Retinal pigment epithelial cell (primary cell): ENCODE measurements around the gene KIF16B.

Source experiments
- DNase-seq: peaks from one replicate; pipeline ENCODE4 v3.0.0-alpha.2; 2010; ENCODE audit warnings: low read depth
- H3K4me3 ChIP-seq: 2 replicates; pipeline ENCODE4 v1.5.1; 2011; ENCODE audit warnings: mild to moderate bottlenecking, low read length, control low read depth, moderate library complexity
- TF ChIP-seq, protein P1 (sequence below): conservative IDR thresholded peaks from 2 replicates; pipeline ENCODE4 v1.5.1; 2011; ENCODE audit warnings: low read depth, low read length, control low read depth, inconsistent platforms

KIF16B gene

DNA sequence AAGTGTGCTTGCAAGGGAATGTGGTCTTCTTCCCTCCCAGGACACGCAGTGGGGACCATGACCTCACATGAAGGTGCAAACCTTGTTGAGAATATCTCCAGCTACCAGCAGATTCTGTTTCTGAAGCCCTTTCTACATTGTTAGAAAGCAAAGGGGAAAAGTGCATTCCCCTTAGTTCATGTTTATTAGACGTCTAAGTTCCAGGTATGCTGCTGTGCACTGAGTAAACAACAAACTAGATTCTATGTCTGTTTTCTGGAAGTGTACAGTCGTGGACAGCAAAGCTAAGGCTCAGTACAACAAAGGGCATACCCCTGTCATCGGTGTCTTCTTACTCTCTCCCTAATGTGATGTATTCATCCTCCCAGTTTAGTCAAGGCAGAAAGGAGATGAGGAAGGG lies 178.5 kb downstream of the KIF16B start:
- TF ChIP-seq, protein P1, sequence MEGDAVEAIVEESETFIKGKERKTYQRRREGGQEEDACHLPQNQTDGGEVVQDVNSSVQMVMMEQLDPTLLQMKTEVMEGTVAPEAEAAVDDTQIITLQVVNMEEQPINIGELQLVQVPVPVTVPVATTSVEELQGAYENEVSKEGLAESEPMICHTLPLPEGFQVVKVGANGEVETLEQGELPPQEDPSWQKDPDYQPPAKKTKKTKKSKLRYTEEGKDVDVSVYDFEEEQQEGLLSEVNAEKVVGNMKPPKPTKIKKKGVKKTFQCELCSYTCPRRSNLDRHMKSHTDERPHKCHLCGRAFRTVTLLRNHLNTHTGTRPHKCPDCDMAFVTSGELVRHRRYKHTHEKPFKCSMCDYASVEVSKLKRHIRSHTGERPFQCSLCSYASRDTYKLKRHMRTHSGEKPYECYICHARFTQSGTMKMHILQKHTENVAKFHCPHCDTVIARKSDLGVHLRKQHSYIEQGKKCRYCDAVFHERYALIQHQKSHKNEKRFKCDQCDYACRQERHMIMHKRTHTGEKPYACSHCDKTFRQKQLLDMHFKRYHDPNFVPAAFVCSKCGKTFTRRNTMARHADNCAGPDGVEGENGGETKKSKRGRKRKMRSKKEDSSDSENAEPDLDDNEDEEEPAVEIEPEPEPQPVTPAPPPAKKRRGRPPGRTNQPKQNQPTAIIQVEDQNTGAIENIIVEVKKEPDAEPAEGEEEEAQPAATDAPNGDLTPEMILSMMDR, result no peak
- no peak overlapping the region for H3K4me3 ChIP-seq
- DNase-seq, result no peak

DNA sequence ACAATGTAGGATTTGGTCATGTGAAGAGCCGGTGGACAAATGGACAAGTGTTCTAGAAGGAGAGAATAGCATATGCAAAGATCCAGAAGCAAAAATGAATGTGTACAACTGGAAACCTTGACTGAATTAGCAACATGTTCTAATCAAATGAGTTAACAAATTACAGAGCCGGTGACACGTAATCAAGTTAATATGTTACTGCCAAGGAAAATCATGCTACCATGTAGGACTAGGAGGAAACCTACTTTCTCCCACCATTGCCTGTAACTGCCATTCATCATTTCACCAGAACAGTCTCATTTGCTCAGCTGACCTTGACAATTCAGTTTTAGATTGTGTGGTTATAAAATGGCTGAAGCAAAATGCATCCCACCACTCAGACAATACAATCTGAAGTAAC lies 179.4 kb downstream of the KIF16B start:
- TF ChIP-seq, protein P1, result no peak

DNA sequence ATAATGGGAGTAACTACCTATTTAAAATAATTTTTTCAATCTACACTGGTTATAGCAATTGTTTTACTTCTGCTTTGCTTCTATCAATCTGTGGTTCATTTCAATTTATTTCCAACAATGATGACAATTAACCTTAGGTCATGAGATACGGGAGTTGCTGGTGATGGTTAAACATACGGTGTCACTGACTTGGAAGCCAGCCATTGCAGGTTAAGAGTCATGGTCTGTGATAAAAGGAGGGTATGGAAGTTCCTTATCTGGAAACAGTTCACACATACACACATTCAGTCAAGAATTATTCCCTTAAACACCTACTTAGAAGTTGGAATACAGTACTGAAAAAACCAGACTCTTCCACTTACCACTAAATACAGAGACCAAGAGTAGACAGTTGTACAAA lies 180.0 kb downstream of the KIF16B start:
- TF ChIP-seq, protein P1, result no peak
- no peak overlapping the region for H3K4me3 ChIP-seq
- no peak for DNase-seq

More for the DNA sequence above, 179.4 kb downstream of the KIF16B start:
- H3K4me3 ChIP-seq, result no peak overlapping the region
- no peak for DNase-seq

DNA sequence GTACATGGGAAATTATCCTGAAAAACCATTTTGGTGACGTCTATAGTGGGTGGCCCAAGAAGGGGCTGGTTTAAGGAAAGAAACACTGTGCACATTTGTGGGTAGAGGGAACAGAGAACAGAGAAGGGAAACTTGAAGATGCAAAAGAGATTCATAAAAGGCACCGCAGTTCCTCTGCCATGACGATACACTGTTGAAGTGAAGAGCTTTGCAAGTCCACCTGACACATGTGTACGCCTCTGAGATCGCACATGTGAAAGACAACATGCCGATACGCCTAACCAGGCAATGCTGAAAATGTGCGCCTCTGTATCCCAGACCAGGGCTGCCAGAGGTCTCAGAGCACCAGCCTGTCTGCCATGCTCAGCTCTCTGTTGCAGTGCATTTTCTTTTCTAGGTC lies 180.9 kb downstream of the KIF16B start:
- no peak for DNase-seq
- TF ChIP-seq, protein P1, result no peak

DNA sequence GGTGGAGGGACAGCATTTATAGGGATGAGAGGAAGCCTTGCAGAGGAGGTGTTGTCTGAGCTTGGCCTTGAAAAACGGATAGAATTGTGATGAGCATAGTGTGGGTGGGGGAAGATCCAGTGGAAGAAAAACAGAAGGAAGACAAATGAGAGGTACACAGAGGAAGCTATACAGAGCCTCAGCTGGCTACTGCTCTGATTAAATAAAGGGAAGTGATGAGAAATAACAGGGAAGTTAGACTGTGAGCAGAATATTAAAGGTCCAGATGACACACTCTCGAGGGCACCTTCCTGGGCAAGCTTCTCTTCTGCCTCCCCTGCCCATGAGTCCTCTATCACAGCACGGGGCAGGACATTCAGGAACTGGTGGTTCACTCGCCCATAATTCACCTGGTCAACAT lies 182.3 kb downstream of the KIF16B start:
- H3K4me3 ChIP-seq, result no peak overlapping the region
- TF ChIP-seq, protein P1, result no peak
- DNase-seq, result no peak

More for the DNA sequence above, 180.9 kb downstream of the KIF16B start:
- no peak overlapping the region for H3K4me3 ChIP-seq

DNA sequence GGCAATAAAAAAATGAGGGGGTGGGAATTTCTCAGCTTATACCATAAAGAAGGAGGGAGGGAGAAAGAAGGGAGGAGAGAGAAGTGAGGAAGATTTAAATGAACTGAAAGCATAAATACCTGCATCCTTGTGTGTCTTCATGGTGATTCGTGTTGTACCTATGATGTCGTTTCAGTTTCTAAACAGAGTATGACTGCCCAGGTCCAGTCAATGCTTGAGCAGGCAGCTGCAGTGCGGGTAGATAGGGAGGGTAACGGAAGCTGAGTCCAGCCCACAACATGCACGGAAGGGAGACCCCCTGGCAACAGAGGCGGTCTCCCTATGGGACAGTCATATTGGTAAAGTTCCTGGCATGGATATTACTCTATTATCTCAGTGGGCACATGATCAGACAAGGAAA lies 184.5 kb downstream of the KIF16B start:
- TF ChIP-seq, protein P1, result no peak
- no peak overlapping the region for H3K4me3 ChIP-seq
- no peak for DNase-seq

DNA sequence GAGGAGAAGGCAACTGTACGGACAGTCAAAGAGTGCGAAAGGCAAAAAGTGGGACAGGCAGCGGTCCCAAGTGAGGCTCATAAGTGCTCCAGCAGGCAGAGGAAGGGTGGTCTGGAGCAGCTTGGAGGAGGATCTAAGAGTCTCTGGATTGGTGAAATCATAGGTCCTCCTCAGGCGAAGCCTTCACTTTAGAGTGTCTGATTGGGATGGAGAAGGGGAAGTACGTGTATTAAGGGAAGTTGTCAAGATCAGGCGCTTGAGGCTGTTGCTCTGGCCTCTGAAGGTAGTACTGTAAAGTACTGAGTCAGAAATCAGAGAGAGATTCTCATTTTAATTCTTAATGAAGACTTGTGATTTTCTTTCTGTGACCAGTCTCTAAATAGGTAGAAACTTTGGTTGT lies 185.6 kb downstream of the KIF16B start:
- no peak overlapping the region for H3K4me3 ChIP-seq
- no peak for DNase-seq
- TF ChIP-seq, protein P1, result no peak
